ENCODE measurements around the gene TARP.
A peak's percentile ranks its signal among the peaks of the same experiment; 100 is the strongest.

TARP gene

DNA sequence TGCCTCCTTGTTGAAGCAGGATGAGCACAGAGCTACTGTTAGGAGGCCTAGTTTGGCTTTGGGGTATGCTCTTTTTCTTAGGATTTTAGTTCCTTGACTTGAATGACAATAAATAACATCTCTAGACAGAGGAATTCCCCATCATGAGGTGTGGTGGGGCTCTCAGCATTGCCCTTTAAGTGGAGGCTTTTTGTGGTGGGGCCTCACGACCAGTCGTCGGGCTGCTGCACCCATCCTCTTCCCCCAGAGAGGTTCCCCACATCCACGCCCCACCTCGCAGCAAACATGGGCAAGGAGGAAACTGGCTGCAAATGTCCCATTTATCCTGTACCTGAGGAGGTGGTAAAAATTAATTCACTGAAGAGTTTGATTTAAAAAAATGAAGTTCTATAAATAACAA is 36.1 kb upstream of the TARP start:
- peak overlapping the region; percentile 71 for H3K27ac Mint-ChIP-seq
- H3K27me3 Mint-ChIP-seq, result no peaks in the 10 kb centered on the region
- H3K4me3 Mint-ChIP-seq, result peak overlapping the region; percentile 55
- H3K9me3 Mint-ChIP-seq, result no peaks in the 10 kb centered on the region
- no peaks in the 10 kb centered on the region for H3K36me3 Mint-ChIP-seq (ENCODE audit: low read depth)
- H3K4me1 Mint-ChIP-seq (ENCODE audit: low read depth), result peaks cover 57% of the 10 kb centered on the region

DNA sequence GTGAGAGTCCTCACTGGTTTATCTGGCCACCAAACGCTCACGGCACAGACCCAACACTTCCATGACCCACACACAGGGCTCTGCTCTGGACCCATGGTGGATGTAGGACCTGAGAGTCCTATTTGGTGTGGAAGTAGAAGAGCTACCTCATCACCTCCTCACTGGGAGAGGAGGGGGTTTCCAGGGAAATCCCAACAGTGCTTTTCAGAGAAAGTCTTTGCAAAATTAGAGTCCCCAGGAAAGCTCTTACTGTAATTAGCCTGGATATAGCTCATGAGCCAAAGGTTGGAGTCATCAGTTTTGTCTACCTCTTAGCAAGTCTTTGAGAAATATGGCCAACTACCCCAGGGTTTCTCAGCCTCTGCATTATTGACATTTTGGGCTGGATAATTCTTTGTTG is 34.7 kb upstream of the TARP start:
- H3K27ac Mint-ChIP-seq, result no peak overlapping the region
- no peaks in the 10 kb centered on the region for H3K36me3 Mint-ChIP-seq (ENCODE audit: low read depth)
- no peaks in the 10 kb centered on the region for H3K27me3 Mint-ChIP-seq
- H3K4me3 Mint-ChIP-seq, result no peak overlapping the region
- H3K4me1 Mint-ChIP-seq (ENCODE audit: low read depth), result peaks cover 58% of the 10 kb centered on the region
- H3K9me3 Mint-ChIP-seq, result no peaks in the 10 kb centered on the region

- no peaks in the 10 kb centered on the region for H3K9me3 Mint-ChIP-seq
- H3K4me1 Mint-ChIP-seq (ENCODE audit: low read depth), result peaks cover 53% of the 10 kb centered on the region
- no peak overlapping the region for H3K4me3 Mint-ChIP-seq
- H3K36me3 Mint-ChIP-seq (ENCODE audit: low read depth), result no peaks in the 10 kb centered on the region
- H3K27me3 Mint-ChIP-seq, result no peaks in the 10 kb centered on the region
- no peak overlapping the region for H3K27ac Mint-ChIP-seq
Observed at GRCh38 chr7:38307640-38308039, 34.2 kb upstream of the TARP start.

DNA sequence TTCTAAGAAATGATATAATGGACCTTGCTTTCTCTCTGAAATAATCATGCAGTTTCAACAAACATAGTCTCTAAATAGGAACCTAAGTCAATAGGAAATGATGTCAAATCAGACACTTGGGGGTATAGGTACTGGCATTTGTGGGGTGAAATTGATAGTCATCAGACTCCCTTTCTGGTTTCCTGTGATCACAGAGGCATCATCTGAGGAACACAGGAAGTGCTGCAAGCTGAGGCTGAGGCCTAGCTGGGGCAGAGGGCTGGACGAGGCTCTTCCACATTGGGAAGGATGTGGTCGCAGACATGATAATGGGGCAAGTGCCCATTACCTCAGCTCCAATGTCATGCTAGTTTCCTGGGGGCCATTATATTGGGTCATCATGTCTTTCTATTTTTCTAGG is 33.5 kb upstream of the TARP start:
- Mint-ChIP-seq H3K4me3 (peak overlapping the region; percentile 45), H3K36me3 (ENCODE audit: low read depth) (no peaks in the 10 kb centered on the region), H3K4me1 (ENCODE audit: low read depth) (peaks cover 49% of the 10 kb centered on the region), H3K9me3 (no peaks in the 10 kb centered on the region), H3K27me3 (no peaks in the 10 kb centered on the region), H3K27ac (peak overlapping the region; percentile 67)

- Mint-ChIP-seq H3K27me3 (no peaks in the 10 kb centered on the region), H3K27ac (no peak overlapping the region), H3K4me1 (ENCODE audit: low read depth) (peaks cover 49% of the 10 kb centered on the region)
Observed at GRCh38 chr7:38306171-38306570, 32.7 kb upstream of the TARP start.

GRCh38 chr7:38303866-38304265 is 30.4 kb upstream of the TARP start:
- H3K27ac Mint-ChIP-seq, result peak overlapping the region; percentile 87
- no peaks in the 10 kb centered on the region for H3K36me3 Mint-ChIP-seq (ENCODE audit: low read depth)
- no peaks in the 10 kb centered on the region for H3K27me3 Mint-ChIP-seq
- H3K4me1 Mint-ChIP-seq (ENCODE audit: low read depth), result peaks cover 32% of the 10 kb centered on the region
- no peaks in the 10 kb centered on the region for H3K9me3 Mint-ChIP-seq
- peak overlapping the region; percentile 80 for H3K4me3 Mint-ChIP-seq

More at GRCh38 chr7:38306171-38306570, 32.7 kb upstream of the TARP start:
- Mint-ChIP-seq H3K9me3 (no peaks in the 10 kb centered on the region), H3K36me3 (ENCODE audit: low read depth) (no peaks in the 10 kb centered on the region), H3K4me3 (no peak overlapping the region)

DNA sequence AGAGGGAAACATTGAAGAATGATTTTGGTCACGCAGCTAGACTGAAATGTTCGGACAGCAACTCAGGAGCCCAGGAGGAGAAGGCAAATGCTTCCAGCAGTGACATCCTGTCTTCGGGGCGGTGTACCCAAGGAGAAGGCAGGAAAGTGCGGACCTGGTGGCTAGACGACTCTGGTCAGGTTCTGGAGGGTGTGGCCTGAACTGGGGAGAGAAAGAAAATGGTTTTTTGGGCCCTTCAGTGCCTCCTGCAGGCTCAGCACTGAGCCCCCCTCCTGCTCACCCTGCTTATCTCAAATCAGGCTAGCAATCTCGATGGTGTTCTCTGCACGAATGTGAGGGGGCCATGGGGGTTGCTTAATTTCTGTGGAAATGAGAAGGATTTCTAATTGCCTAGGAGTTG is 26.7 kb upstream of the TARP start:
- peak overlapping the region; percentile 76 for H3K27ac Mint-ChIP-seq
- peaks cover 17% of the 10 kb centered on the region for H3K4me1 Mint-ChIP-seq (ENCODE audit: low read depth)
- H3K36me3 Mint-ChIP-seq (ENCODE audit: low read depth), result no peaks in the 10 kb centered on the region
- H3K4me3 Mint-ChIP-seq, result peak overlapping the region; percentile 85
- no peaks in the 10 kb centered on the region for H3K27me3 Mint-ChIP-seq
- H3K9me3 Mint-ChIP-seq, result no peaks in the 10 kb centered on the region

- peaks cover 12% of the 10 kb centered on the region for H3K4me1 Mint-ChIP-seq (ENCODE audit: low read depth)
- peak overlapping the region; percentile 76 for H3K27ac Mint-ChIP-seq
- peak overlapping the region; percentile 85 for H3K4me3 Mint-ChIP-seq
- no peaks in the 10 kb centered on the region for H3K36me3 Mint-ChIP-seq (ENCODE audit: low read depth)
- no peaks in the 10 kb centered on the region for H3K27me3 Mint-ChIP-seq
- H3K9me3 Mint-ChIP-seq, result no peaks in the 10 kb centered on the region
Observed at GRCh38 chr7:38299275-38299931, 26.0 kb upstream of the TARP start.

- Mint-ChIP-seq H3K9me3 (no peaks in the 10 kb centered on the region), H3K4me3 (no peak overlapping the region), H3K27ac (no peak overlapping the region), H3K27me3 (no peaks in the 10 kb centered on the region), H3K36me3 (ENCODE audit: low read depth) (no peaks in the 10 kb centered on the region), H3K4me1 (ENCODE audit: low read depth) (peaks cover 12% of the 10 kb centered on the region)
Observed at GRCh38 chr7:38296059-38296857, 22.8 kb upstream of the TARP start.

DNA sequence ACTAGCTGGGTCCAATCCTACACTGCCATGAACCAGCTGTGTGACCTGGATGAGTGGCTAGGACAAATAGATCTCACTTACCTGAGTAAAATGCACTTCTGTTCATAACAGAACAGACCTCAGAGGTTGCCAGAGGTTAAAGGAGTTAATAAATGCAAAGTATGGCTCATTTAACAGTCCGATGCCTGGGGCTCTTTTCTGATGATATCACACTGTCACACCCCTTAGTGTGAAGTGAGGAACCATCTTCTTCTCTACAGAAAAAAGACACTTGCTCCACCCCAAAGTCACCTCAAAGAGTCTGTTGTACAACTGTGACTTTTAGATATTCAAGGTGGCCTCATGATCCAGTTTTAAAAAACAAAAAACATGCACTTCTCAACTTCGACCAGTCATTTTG is 21.5 kb upstream of the TARP start:
- H3K4me1 Mint-ChIP-seq (ENCODE audit: low read depth), result peaks cover 10% of the 10 kb centered on the region
- no peak overlapping the region for H3K4me3 Mint-ChIP-seq
- no peaks in the 10 kb centered on the region for H3K27me3 Mint-ChIP-seq
- H3K9me3 Mint-ChIP-seq, result no peaks in the 10 kb centered on the region
- H3K27ac Mint-ChIP-seq, result no peak overlapping the region
- no peaks in the 10 kb centered on the region for H3K36me3 Mint-ChIP-seq (ENCODE audit: low read depth)

- no peak overlapping the region for H3K27ac Mint-ChIP-seq
- H3K36me3 Mint-ChIP-seq (ENCODE audit: low read depth), result no peaks in the 10 kb centered on the region
- H3K27me3 Mint-ChIP-seq, result no peaks in the 10 kb centered on the region
- no peak overlapping the region for H3K4me3 Mint-ChIP-seq
- peaks cover 8% of the 10 kb centered on the region for H3K4me1 Mint-ChIP-seq (ENCODE audit: low read depth)
- no peaks in the 10 kb centered on the region for H3K9me3 Mint-ChIP-seq
Observed at GRCh38 chr7:38292442-38292841, 19.0 kb upstream of the TARP start.

GRCh38 chr7:38291650-38292049 is 18.2 kb upstream of the TARP start:
- Mint-ChIP-seq H3K4me3 (no peak overlapping the region), H3K9me3 (no peaks in the 10 kb centered on the region), H3K27ac (no peak overlapping the region), H3K27me3 (no peaks in the 10 kb centered on the region), H3K4me1 (ENCODE audit: low read depth) (peaks cover 8% of the 10 kb centered on the region), H3K36me3 (ENCODE audit: low read depth) (no peaks in the 10 kb centered on the region)

- H3K4me3 Mint-ChIP-seq, result no peak overlapping the region
- no peak overlapping the region for H3K27ac Mint-ChIP-seq
- no peaks in the 10 kb centered on the region for H3K9me3 Mint-ChIP-seq
- H3K27me3 Mint-ChIP-seq, result no peaks in the 10 kb centered on the region
- H3K4me1 Mint-ChIP-seq (ENCODE audit: low read depth), result peaks cover 8% of the 10 kb centered on the region
- H3K36me3 Mint-ChIP-seq (ENCODE audit: low read depth), result no peaks in the 10 kb centered on the region
Observed at GRCh38 chr7:38291117-38291647, 17.7 kb upstream of the TARP start.

- peaks cover 27% of the 10 kb centered on the region for H3K4me1 Mint-ChIP-seq (ENCODE audit: low read depth)
- H3K36me3 Mint-ChIP-seq (ENCODE audit: low read depth), result no peaks in the 10 kb centered on the region
- no peaks in the 10 kb centered on the region for H3K9me3 Mint-ChIP-seq
- peak overlapping the region; percentile 26 for H3K27ac Mint-ChIP-seq
- H3K27me3 Mint-ChIP-seq, result no peaks in the 10 kb centered on the region
- H3K4me3 Mint-ChIP-seq, result no peak overlapping the region
Observed at GRCh38 chr7:38284553-38284952, 11.1 kb upstream of the TARP start.

- no peaks in the 10 kb centered on the region for H3K27me3 Mint-ChIP-seq
- H3K4me1 Mint-ChIP-seq (ENCODE audit: low read depth), result peaks cover 27% of the 10 kb centered on the region
- no peak overlapping the region for H3K4me3 Mint-ChIP-seq
- no peaks in the 10 kb centered on the region for H3K9me3 Mint-ChIP-seq
- H3K27ac Mint-ChIP-seq, result no peak overlapping the region
- no peaks in the 10 kb centered on the region for H3K36me3 Mint-ChIP-seq (ENCODE audit: low read depth)
Observed at GRCh38 chr7:38283809-38284208, 10.4 kb upstream of the TARP start.

Data from stimulated activated naive CD8-positive, alpha-beta T cell treated with anti-CD3 and anti-CD28 coated beads, Interleukin-15, Interleukin-2, amounts not matched to agents 100 ng/mL and 50 ng/mL, for 24 hours (primary cell).